Stimulated activated CD4-positive, alpha-beta T cell treated with anti-CD3 and anti-CD28 coated beads, Interleukin-1b, Interleukin-23, amount 100 ng/mL, for 1 hour (primary cell): ENCODE results near the gene FAM89B.

Experiments used
- DNase-seq, 2 donors: peaks; one replicate each; pipeline ENCODE4 v3.0.0-alpha.2; 2020; ENCODE audit warnings: low read depth in 2 of 2

FAM89B gene

DNA sequence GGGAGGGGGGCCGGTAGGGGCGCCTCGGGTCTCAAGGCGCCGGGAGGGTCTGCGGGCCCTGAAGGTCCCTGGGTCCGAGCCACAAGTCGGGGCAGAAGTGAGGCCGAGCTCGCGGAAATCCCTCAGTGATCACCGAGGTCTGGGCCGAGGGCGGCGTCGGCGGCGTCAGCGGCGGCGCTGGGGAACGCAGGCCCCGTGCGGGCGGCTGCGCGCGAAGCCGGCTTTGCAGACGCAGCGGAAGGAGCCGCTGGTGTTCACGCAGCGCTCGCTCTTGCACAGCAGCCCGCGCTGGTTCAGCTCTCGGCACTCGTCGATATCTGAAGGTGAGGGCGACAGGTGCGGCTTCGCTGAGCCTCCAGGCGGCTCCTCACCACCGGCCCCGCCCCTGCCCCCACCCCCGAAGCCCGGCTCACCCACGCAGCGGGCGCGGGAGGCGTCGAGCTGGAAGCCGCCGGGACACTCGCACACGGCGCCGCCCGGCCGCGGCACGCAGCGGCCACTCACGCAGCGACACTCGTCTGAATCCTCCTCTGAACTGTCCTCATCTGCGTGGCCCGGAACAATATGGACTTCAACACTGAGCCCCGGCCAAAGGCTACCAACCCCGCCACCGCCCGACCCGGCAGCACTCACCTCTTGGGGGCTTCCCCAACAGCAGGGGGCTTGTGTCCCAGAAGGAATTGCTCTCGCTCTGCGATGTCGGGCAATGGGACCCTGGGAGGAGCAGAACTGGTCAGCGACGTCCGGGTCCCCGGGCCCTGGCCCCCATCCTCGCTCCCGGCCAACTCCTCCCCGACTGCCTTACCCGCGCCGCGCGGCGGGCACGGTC lies 33.2 kb upstream of the FAM89B start:
- DNase-seq, result no peak

DNA sequence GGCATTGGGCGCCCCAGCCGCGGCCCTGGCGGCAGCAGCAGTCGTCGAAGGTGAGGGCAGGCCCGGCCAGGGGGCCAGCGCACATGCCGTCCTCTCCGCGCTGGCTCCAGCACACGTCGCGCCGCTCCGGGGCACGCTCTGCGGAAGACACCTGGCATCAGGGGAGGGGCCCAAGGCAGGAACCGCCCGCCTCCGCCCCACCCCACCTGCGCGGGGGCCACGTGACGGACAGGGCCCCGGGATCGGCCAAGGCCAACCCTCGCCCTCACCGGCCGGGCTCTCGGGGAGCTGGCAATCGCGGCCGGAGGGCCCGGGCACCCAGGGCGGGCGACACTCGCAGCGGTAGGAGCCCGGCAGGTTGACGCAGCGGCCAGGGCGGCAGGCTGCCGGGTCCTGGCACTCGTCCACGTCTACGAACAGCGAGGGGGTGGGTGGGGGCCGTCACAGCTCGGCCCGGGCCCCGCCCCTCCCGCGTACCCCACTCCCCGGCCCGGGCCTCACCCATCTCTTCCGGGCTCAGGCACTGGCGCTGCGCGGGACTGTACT lies 32.5 kb upstream of the FAM89B start:
- peak in 1 of 2 donors; percentile 61 for DNase-seq

DNA sequence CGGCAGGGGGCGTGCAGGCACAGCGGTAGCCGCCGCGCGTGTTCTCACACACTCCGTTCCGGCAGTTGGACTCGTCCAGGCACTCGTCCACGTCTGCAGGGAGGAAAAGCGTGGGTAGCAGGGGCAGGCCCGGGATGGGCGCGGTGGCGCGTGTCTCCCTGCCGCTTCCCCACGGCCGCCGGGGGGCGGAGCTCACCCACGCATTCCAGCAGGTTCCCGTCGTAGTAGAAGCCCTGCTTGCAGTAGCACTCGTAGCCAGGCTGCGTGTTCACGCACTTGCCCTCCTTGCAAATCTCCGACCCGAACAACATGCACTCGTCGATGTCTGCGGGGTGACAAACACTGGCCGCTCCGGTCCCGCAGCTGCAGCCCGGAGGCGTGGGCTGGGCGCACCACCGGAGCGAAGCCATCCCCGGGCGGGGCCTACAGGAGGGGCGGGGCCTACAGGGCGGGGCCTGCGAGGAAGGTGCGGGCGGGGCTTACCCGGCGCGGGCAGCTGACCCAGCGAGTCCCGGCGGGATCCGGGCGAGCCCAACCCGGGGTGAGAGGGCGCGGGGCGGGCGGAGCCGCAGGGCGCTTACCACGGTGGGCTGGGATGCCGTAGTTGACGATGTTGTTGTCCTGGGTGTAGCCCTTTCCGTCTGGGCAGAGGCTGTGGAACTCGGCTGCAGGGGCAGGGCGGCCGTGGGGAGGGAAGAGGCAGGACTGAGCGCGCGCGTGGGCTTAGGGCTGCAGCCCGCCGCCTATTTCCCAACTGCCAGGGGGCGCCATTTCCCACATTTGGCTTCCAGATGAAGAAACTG lies 31.8 kb upstream of the FAM89B start:
- peak; percentile 73 to 74 for DNase-seq

DNA sequence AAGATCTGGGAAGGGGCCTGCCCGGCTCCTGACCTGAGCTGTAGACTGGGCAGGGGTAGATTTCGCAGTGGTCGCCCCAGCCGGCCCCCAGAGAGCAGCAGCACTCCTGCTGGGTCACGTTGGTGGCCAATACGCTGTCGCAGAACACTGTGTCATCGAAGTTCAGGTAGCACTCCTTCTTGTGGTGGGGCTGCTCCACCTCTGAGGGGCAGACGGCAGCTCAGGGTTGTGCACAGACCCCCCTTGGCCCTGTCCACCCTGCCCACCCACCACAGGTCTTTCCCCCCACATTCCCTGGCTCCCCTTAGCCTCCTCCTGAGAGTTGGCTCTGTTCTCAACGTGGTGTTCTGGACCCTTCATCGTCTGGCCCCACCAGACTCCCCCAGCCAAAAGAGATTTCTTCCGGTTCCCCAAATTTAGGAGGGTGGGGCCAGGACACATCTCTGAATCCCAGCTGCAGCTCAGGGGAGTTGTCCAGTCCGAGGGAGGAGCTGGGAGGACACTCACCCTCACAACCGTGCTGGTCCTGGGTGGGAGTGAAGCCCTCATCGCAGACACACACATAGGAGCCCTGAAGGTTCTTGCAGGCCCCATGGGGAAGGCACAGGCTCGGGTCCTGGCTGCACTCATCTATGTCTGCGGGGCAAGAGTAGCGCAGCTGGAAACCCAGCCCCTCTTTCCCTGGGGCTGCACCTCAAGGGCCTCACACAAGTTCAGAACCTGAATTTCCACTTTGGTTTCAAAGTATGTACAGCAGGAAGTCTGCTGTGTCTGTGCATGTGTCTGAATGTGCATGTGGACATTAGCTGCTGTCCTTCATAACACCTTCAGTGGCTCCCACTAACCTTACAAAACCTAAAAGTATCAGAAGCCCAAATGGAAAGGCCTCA lies 31.0 kb upstream of the FAM89B start:
- no peak for DNase-seq

DNA sequence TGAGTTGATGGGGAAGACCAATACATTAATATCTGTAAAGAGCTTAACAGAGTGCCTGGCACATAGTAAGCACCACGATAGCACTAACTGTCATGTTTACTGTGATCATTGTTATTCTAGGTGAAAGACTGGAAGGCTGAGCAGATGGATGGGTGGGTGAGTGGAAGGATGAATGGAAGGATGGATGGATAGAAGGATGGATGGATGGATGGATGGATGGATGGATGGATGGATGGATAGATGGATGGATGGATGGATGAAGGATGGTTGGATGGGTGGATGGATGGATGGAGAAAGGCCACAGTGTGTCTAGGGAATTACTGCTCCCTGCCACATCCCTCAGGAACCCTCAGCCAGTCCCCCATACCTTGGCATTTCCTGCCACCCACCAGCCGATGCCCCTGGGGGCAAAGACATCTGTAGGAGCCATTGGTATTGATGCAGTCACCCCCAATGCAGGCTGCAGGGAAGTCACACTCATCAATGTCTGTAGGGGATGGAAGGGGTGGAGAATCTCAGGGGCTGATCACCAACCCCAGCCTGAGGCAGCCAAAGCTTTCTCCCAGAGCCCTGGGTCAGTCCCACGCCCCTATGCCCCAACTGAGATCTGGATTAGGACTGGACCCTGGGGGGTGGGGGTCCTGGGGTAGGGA lies 29.5 kb upstream of the FAM89B start:
- no peak for DNase-seq

DNA sequence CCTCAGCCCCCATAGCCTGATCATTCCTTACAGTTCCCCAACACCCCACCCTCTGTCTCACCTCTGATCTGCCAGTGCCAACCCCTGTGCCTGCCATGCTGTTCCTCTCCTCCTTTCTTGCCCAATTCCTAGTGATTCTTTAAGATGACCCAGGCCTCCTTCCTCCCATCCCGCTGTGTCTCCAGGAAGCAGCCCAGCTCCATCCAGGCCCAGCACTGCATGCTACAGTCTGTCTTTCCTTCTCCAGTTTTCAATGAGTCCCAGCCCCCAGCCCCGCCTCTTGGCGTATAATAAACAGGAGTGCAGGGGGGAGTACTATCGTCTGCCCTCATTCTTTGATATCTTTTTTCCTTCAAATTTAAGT lies 26.5 kb upstream of the FAM89B start:
- DNase-seq, result no peak

DNA sequence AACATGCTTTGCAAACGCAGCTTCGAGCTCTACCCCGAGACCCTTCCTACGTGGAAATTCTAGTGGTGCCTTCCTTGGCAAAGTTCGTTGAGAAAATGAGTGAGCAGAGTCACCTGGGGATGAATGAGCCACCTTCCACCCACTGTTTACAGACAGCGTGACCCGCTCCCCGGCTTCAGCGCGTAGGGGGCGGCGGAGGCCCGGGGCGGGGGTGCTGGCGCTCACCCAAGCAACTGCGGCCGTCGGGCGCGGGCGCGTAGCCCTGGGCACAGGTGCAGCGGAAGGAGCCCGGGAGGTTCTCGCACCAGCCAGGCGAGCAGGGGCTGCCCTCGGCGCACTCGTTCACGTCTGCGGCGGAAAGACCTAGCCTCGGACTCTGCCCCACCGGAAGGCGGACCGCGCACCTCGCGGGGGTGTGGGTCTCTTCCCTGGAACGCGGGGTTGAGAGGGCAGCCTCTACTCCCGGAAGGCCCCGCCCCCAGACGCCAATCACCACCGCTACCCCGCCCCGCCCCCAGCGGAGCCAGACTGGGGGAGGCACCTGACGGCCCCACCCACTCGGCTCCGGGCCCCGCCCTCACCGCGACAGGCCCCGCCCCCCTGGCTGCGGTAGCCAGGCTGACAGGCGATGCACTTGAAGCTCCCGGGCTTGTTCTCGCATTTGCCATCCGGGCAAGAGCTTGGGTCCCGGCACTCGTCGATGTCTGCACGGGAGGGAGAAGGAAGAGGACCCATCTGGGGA lies 25.9 kb upstream of the FAM89B start:
- DNase-seq, result peak; percentile 98 to 99

DNA sequence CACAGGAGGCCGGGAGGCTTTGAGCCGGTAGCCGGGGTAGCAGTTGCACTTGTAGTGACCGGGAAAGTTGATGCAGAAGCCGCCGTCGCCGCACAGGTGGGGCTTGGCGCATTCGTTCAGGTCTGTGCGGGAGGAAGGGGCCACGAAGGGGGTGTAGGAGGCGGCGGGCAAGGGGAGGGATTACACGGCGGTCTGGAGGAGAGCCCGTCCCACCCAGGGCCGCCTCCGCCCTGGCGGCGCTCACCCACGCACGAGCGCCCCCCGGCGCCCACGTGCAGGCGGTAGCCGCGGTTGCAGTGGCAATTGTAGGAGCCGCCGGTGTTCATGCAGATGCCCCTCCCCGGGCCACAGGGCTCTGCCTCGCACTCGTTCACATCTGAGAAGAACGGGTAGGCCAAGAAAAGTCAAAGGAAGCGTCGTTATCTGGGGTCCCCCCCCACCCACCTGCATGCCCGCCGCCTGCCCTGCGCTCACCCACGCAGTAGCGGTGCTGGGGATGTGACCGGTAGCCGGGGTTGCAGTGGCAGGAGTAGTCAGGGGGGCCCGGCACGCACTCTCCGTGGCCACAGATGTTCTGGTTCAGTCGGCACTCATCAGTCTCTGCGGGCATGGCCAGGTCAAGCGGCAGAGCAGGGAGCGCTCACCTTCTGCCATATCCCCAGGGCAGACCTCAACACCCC lies 24.8 kb upstream of the FAM89B start:
- no peak for DNase-seq

DNA sequence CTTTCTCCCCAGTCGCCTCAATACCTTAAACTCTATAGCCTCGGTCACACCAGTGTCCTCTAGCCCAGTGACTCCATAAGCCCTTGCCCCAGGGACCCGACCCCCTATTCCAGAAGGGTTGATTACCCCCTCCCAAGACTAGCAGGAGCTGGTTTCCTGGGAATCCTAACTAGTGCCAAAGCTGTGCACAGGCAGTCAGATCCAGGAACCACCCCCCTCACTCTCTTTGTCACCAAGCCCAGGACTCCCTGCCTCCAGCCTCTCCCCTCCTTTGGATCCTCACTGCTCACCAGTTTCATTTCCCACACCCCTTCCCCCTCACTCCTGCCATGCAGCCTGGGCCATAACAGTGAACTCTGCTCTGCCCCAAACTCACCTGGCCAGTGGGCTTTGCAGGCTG lies 23.9 kb upstream of the FAM89B start:
- no peak for DNase-seq

DNA sequence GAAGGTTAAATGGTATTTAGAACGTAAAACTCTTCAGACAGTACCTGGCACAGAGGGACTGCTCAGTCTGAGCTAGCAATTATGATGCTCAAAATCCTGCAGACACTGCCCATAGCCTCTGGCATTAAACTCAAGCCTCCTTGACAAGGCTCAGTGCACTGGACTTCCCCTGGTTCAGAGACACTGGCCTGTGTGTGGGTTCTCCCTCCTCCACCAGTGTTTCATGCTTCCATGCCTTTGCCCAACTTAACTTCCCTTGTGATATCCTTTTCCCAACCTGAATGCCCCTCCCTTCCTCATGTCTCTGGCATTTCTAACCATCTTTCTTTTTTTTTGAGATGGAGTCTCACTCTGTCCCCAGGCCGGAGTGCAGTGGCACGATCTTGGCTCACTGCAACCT lies 23.2 kb upstream of the FAM89B start:
- no peak for DNase-seq

DNA sequence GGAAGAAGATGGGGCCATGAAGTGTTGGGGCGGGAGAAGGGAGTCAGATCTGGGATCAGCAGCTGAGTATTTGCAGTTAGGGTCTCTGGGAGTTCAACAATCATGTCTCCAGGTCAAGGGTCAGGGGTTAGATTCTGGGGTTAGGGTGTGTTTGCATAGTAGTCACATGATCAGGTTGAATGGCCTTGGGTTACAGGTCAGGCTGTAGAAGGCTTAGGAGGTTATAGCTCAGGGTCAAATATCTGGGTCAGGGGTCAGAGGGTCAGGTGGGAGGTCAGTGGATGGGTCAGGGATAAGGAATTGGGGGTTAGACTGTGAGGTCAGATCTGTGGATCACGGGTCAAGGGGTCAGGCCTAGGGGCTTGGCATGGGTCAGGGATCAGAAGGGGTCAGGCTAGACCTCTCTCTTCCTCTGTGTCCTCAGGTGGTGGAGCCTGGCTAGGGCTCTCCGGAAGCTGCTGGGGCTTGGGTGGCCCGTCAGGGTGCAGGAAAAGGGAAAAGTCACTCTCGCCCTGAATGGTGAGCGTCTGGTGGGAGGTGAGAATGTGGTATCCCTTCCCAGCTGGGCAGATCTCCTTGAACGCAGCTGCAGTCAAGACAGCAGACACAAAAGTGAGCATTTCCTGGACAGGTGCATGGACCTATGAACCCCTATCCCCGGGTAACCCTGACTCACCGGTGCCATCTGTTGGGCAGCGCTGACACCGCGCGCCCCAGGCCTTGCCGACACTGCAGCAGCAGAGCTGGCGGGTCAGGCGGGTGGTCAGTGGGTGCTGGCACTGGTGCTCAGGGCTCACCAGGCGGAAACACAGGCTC lies 20.6 kb upstream of the FAM89B start:
- no peak for DNase-seq

DNA sequence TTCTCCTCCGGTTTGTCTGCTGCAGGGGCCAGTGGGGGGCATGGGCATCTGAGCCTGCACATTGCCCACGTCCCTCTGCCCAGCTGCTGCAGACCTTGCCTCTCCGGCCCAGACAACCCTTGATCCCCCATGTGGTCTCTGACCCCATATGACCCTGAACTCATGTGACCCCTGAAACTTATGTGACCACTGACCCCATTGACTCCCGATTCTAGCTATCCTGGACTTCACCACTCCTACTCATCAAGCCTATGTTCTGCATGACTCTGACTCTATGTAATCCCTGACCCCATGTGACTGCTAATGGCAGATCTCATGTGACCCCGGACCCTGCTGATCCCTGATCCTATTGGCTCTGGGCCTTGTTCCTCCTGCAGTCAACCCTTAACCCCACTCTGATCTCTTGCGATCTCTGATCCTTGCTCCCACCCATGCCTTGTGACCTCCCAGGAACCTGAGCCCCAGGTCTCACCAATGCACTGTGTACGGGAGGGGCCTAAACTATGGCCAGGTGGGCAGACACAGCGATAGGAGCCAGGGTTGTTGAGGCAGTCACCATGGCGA lies 19.9 kb upstream of the FAM89B start:
- DNase-seq, result no peak

DNA sequence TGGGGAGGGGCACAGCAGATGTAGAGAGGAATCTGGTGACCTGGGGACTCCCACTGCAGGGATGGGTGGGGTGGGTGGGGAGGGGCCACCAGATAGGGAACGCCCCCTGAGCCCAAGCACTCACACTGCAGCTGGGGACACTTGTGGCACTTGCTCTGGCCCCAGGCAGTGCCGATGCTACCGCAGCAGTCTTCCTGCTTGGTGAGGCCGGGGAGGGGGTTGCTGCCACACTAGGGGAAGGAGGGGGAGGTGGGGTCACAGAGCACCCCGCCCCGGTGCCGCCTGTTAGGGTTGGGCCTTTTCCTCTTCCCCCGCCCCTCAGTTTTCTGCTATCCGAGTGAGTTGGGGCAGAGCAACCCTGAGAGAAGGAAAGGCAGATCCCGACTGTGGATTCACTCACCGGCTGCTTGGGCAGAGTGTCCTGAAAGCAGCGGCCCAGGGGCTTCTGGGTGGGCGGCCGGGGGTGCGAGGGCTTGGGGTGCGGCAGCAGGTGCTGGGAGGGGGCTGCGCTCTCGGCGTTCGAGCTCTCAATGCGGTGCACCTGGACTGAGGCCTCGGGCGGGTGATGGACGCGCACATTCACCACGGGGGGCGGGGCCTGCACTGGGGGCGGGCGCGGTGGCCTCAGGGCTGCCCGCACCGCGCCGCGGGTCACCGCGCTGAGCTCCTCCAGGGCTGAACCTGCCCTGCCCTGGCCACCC lies 18.9 kb upstream of the FAM89B start:
- DNase-seq, result no peak

DNA sequence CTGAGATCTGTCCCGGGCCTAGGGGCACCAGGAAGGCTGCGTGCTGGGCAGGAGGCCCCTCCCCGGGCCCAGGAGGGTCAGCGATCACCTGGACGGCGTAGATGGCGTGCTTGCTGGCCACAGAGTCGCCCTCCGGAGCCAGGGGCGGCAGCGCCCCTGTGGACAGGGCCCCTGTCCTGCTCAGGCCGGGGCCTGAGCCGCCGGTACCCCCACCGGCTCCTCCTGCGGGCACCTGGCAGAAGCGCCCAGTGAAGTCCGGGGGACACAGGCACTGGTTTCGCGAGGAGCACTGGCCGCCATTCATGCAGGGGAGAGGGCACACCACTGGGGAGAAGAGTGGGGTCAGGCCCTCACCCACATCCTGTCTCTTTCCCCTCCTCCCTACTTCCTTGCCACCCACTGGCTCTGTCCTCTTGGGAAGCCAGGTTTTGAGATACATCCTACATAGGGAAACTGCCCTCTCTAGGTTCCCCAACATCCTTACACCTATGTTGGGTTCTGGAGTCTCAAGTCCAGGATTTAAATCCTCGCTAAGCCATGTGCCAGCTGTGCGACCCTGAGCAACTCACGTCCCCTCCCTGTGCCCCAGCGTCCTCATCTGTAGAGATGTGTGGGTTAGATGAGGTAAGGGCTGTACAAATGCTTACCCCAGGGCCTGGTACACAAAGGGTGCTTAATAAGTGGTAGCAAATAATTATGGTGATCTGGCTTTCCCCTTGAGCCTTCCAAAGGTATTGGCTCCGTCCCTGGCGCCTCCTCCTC lies 18.1 kb upstream of the FAM89B start:
- DNase-seq, result no peak

DNA sequence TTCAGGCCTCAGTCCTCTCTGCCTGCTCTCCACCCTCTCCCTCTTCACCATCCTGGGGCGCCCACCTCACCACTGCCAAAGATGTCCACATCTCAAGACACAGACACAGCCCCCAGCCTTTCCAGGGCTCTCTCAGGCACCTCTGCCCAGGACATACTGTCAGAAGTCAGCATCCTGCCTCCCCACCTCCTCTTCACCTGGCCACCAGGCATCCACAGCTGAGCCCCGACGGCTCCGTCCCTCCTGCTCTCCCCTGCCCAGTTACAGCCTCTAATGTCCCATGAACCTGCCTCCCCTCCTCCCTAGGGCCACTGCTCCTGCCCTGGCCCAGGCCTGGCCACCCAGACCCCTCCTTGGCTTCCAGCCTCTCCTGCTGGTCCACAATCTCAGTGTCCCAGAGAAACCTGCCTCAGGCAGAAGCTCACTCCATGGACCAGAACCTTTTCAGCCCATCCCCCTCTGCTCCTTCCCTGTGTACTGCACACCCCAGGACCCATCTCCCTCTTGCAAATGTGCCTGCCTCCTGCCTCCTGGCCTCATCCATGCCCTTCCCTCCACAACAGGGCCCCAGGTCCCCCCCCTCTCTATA lies 17.4 kb upstream of the FAM89B start:
- DNase-seq, result no peak

DNA sequence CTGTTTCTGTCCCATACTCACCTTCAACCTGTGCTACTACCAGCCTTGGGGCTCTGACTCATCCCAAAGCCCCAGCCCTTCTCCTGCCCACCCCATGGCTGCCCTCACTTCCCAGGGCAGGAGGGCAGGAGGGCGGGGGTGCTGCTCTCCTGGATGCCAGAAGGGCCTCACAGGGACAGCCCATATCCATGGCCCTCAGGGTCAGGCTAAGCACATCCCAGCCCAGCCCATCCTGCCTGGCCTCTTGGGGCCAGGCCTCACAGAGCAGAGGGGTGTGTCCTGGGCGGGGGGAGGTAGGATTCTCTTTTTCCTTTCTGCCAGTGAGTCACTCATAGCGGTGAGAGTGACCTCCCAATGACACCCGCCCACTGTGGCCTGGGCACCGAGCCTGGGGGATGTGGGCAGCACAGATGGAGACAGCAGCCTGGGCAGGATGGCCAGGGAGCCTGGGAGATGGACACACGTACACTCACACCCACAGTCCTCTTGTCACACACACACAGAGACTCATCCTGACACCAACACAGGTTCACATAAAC lies 16.6 kb upstream of the FAM89B start:
- DNase-seq, result no peak
